IMR-90 (cell line): ENCODE results near the gene EIF4A3. TPM values are rescaled to one million over a fixed set of nuclear protein-coding genes. Genes with fewer than 3 reads are reported as not detected.
A peak's percentile ranks its signal among the peaks of the same experiment; 100 is the strongest.

Experiments
- ATAC-seq: fragments of 200-7000 bp; cut with Tn5 transposase; 2 replicates; pipeline ENCODE4 v1.9.1; 2020; ENCODE audit warnings: low read depth, mild to moderate bottlenecking, moderate library complexity
- BruUV-seq: library from RNA; stranded (reverse); fragments of 400-500 nt; replicated peaks from 2 replicates; lab custom pipeline; 2021; lab: Mats Ljungman, UMichigan
- CTCF ChIA-PET: fragments of 300-600 bp; formaldehyde crosslinking; extraction: SDS; loops from one replicate; lab custom pipeline; 2021; ENCODE audit warnings: antibody characterized with exemption; lab: Yijun Ruan, JAX
- POLR2A ChIA-PET: fragments of 300-600 bp; sonication (Branson Sonifier 250); formaldehyde crosslinking; loops from one replicate; lab custom pipeline; 2022; ENCODE audit warnings: antibody characterized with exemption; ENCODE audit not compliant: unreplicated experiment; lab: Charles Lee
- DNase-seq: peaks from one replicate; pipeline ENCODE4 v3.0.0; 2013
- H2AFZ ChIP-seq: replicated peaks from 2 replicates; pipeline ENCODE3; 2013; ENCODE audit warnings: low read length, mild to moderate bottlenecking; ENCODE audit not compliant: poor library complexity
- H2AK5ac ChIP-seq: 2 replicates; pipeline ENCODE4 v1.6.1; 2013; ENCODE audit warnings: low read depth, low read length, inconsistent platforms
- H2AK9ac ChIP-seq: replicated peaks from 2 replicates; pipeline ENCODE3; 2013; ENCODE audit warnings: mild to moderate bottlenecking, low read depth, low read length, moderate library complexity; ENCODE audit not compliant: poor library complexity
- H2BK120ac ChIP-seq: 2 replicates; pipeline ENCODE4 v1.6.1; 2013; ENCODE audit warnings: low read depth, low read length, inconsistent platforms
- H2BK15ac ChIP-seq: 3 replicates; pipeline ENCODE4 v1.6.1; 2013; ENCODE audit warnings: low read depth, low read length, inconsistent platforms
- H2BK20ac ChIP-seq: 2 replicates; pipeline ENCODE4 v1.6.1; 2013; ENCODE audit warnings: low read depth, mild to moderate bottlenecking, inconsistent platforms, low read length, moderate library complexity
- H2BK5ac ChIP-seq: 2 replicates; pipeline ENCODE4 v1.6.1; 2013; ENCODE audit warnings: mild to moderate bottlenecking, low read depth, low read length, inconsistent platforms; ENCODE audit not compliant: poor library complexity, severe bottlenecking
- H3K14ac ChIP-seq: replicated peaks from 2 replicates; pipeline ENCODE4 v1.6.1; 2013; ENCODE audit warnings: low read depth, low read length, inconsistent platforms
- H3K18ac ChIP-seq: 2 replicates; pipeline ENCODE4 v1.6.1; 2013; ENCODE audit warnings: low read depth, low read length, control low read depth
- H3K23ac ChIP-seq: 2 replicates; pipeline ENCODE4 v1.6.1; 2013; ENCODE audit warnings: low read depth, low read length, inconsistent platforms
- H3K27ac ChIP-seq: 2 replicates; pipeline ENCODE4 v1.5.1; 2013; ENCODE audit warnings: mild to moderate bottlenecking, control low read depth, low read length; ENCODE audit not compliant: insufficient read depth
- H3K27me3 ChIP-seq: 2 replicates; pipeline ENCODE4 v1.6.1; 2013; ENCODE audit warnings: low read length; ENCODE audit not compliant: control insufficient read depth, insufficient read depth
- H3K36me3 ChIP-seq: 2 replicates; pipeline ENCODE4 v1.6.1; 2013; ENCODE audit warnings: low read length, mixed read lengths; ENCODE audit not compliant: control insufficient read depth, insufficient read depth
- H3K4ac ChIP-seq: 2 replicates; pipeline ENCODE4 v1.6.1; 2013; ENCODE audit warnings: low read depth, low read length, inconsistent platforms
- H3K4me1 ChIP-seq: 2 replicates; pipeline ENCODE4 v1.6.1; 2013; ENCODE audit warnings: low read length, mixed read lengths; ENCODE audit not compliant: control insufficient read depth, insufficient read depth
- H3K4me2 ChIP-seq: 2 replicates; pipeline ENCODE4 v1.6.1; 2013; ENCODE audit warnings: low read depth, mild to moderate bottlenecking, control low read depth, low read length, moderate library complexity
- H3K4me3 ChIP-seq: 2 replicates; pipeline ENCODE4 v1.5.1; 2013; ENCODE audit warnings: low read depth, mild to moderate bottlenecking, control low read depth, low read length, moderate library complexity; ENCODE audit not compliant: insufficient read depth
- H3K56ac ChIP-seq: 2 replicates; pipeline ENCODE4 v1.6.1; 2013; ENCODE audit warnings: low read length, inconsistent platforms; ENCODE audit not compliant: insufficient read depth; ENCODE audit errors: extremely low read depth
- H3K79me1 ChIP-seq, 2 experiments: 2 replicates each; pipeline ENCODE4 v1.6.1; 2013; ENCODE audit warnings: low read length in 2 of 2, inconsistent platforms in 1 of 2, low read depth in 1 of 2
- H3K9ac ChIP-seq: 2 replicates; pipeline ENCODE4 v1.6.1; 2013; ENCODE audit warnings: low read depth, low read length, control low read depth
- H3K9me1 ChIP-seq: 2 replicates; pipeline ENCODE4 v1.6.1; 2013; ENCODE audit warnings: low read length, inconsistent platforms; ENCODE audit not compliant: insufficient read depth
- H3K9me3 ChIP-seq: 2 replicates; pipeline ENCODE4 v1.6.1; 2013; ENCODE audit warnings: low read length; ENCODE audit not compliant: control insufficient read depth, insufficient read depth
- H4K20me1 ChIP-seq: 2 replicates; pipeline ENCODE4 v1.6.1; 2013; ENCODE audit warnings: low read length, inconsistent platforms; ENCODE audit not compliant: insufficient read depth
- H4K5ac ChIP-seq: 2 replicates; pipeline ENCODE4 v1.6.1; 2013; ENCODE audit warnings: mild to moderate bottlenecking, low read depth, low read length, control low read depth
- H4K8ac ChIP-seq, 2 experiments: 2 replicates each; pipeline ENCODE4 v1.6.1; 2013; ENCODE audit warnings: low read depth in 2 of 2, low read length in 2 of 2, control low read depth in 1 of 2, inconsistent platforms in 1 of 2
- H4K91ac ChIP-seq: 2 replicates; pipeline ENCODE4 v1.6.1; 2013; ENCODE audit warnings: low read depth, low read length, inconsistent platforms; ENCODE audit not compliant: insufficient read depth
- BHLHE40 ChIP-seq: fragments of 150-350 bp; IDR thresholded peaks from 2 replicates; pipeline ENCODE4 v1.6.1; 2016; ENCODE audit warnings: mild to moderate bottlenecking, low read depth, low read length
- CTCF ChIP-seq: conservative IDR thresholded peaks from 2 replicates; pipeline ENCODE4 v1.5.1; 2012; ENCODE audit warnings: mild to moderate bottlenecking, low read depth, low read length, improper control_type of control experiment
- FOS ChIP-seq: fragments of 150-350 bp; IDR thresholded peaks from 2 replicates; pipeline ENCODE4 v1.6.1; 2016; ENCODE audit warnings: low read depth, low read length
- MAFK ChIP-seq: IDR thresholded peaks from 2 replicates; pipeline ENCODE4 v1.6.1; 2012; ENCODE audit warnings: low read depth, low read length, improper control_type of control experiment
- MXI1 ChIP-seq: IDR thresholded peaks from 2 replicates; pipeline ENCODE4 v1.6.1; 2012; ENCODE audit warnings: low read depth, mild to moderate bottlenecking, low read length, moderate library complexity, borderline replicate concordance
- NFE2L2 ChIP-seq: fragments of 150-350 bp; IDR thresholded peaks from 2 replicates; pipeline ENCODE4 v1.6.1; 2016; ENCODE audit warnings: low read depth, mild to moderate bottlenecking, low read length
- POLR2A ChIP-seq: IDR thresholded peaks from 2 replicates; pipeline ENCODE4 v1.6.1; 2012; ENCODE audit warnings: mild to moderate bottlenecking, low read depth, low read length
- RAD21 ChIP-seq: IDR thresholded peaks from 2 replicates; pipeline ENCODE4 v1.6.1; 2012; ENCODE audit warnings: low read length, improper control_type of control experiment
- RCOR1 ChIP-seq: IDR thresholded peaks from 2 replicates; pipeline ENCODE4 v1.6.1; 2012; ENCODE audit warnings: mild to moderate bottlenecking, low read length, improper control_type of control experiment; ENCODE audit not compliant: insufficient replicate concordance
- RFX5 ChIP-seq: IDR thresholded peaks from 2 replicates; pipeline ENCODE4 v1.8.0; 2012; ENCODE audit warnings: low read depth, mild to moderate bottlenecking, low read length, moderate library complexity
- WGBS, 2 experiments: methylation state at CpG; one replicate each; pipeline versions ENCODE4 v1.1.5 to v1.1.7; 2013; ENCODE audit warnings: missing lambda C conversion rate in 2 of 2; ENCODE audit not compliant: insufficient read length in 1 of 2; ENCODE audit errors: extremely low coverage in 2 of 2; 5-methylcytosine and 5-hydroxymethylcytosine counted together
- dilution Hi-C: fragments of 300-500 bp; cut with HindIII; formaldehyde crosslinking; loops from one replicate; pipeline ENCODE4 v1.14.3; 2018; ENCODE audit warnings: low sequenced_read_pairs; ENCODE audit not compliant: unreplicated experiment
- in situ Hi-C: fragments of 300-500 bp; cut with MboI; formaldehyde crosslinking; loops from 3 replicates; pipeline ENCODE4 v1.14.3; 2019; ENCODE audit warnings: low sequenced_read_pairs, inconsistent platforms, mixed read lengths
- intact Hi-C: fragments of 100-400 bp; cut with micrococcal nuclease; formaldehyde crosslinking; loops from 2 replicates; pipeline ENCODE4 v1.10.0; 2022
- polyA plus RNA-seq, 3 experiments: library from polyadenylated mRNA; depleted of rRNA; stranded (reverse); fragments of >200 nt; gene quantifications; 2 replicates each; pipeline ENCODE4 v1.2.3, GENCODE V29; 2012; ENCODE audit warnings: low replicate concordance in 1 of 3
- total RNA-seq: library from RNA; depleted of rRNA; stranded (reverse); fragments of >200 nt; gene quantifications from 2 replicates; pipeline ENCODE4 v1.2.3, GENCODE V29; 2012
- TF ChIP-seq, protein P1 (sequence below): fragments of 150-350 bp; IDR thresholded peaks from 2 replicates; pipeline ENCODE4 v1.6.1; 2016; ENCODE audit warnings: low read depth, mild to moderate bottlenecking, low read length, moderate library complexity, borderline replicate concordance
- TF ChIP-seq, protein P2 (sequence below): fragments of 150-350 bp; IDR thresholded peaks from 2 replicates; pipeline ENCODE4 v1.6.1; 2017; ENCODE audit warnings: mild to moderate bottlenecking, antibody characterized with exemption, low read length, low read depth

The EIF4A3 gene
- total and polyA plus RNA-seq, 2 of the 4 experiments (the other 2 are of a cell fraction) = 85.3 to 97.1 TPM

- TF ChIP-seq RCOR1 = no peak
These were observed 49.7 kb upstream of the EIF4A3 start (continued) for GRCh38 chr17:80196652-80197051.

DNA sequence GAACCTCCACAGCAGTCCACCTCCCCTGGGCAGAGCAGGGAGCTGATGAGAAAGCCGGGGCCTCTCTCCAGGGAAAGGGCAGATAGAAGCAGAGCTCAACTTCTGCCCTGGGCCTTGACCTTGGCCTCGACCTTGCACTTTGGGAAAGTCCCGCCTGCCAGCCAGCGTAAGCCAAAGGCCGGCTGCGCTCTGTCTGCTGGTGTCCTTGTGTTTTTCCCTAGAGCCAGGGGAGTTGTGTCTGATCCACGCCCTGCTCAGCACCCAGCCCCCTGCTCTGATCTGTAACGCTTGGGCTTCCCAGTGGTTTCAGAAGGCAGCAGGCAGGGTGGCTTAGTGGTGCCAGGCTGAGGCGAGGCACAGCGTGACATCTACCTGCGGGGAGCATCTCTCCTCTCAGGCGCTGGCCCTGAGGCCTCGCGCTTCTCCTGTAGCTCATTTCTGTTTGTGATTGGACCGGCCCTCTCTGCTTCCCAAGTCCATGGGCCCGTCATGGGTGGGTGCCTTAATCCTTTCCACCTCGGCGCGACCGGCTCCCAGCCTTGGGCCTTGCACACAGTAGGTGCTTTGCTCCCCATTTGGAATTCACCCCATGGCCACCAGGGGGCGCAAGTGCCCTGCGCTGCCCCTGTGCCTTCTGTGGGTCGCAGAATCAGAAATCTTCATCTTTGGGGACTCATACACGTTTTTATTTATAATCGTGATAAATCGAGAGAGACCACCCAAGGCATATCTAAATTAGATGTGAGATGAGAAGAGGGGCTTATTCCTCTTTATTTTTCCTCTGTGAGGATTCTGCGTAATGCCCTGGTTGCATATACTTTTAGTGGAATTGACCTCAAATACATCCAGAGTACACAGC lies 49.0 kb upstream of the EIF4A3 start:
- no peak overlapping the region for H4K5ac ChIP-seq
- H4K20me1 ChIP-seq = no peaks in the 10 kb centered on the region
- H3K4me3 ChIP-seq = no peak overlapping the region
- POLR2A ChIA-PET = interaction anchor here (0.6 to 0.7 kb wide), 2 partner anchors 8 to 10 kb away, joined by 3 read pairs; no protein-coding TSS in a partner anchor
- no peak overlapping the region for H3K4ac ChIP-seq
- H3K4me1 ChIP-seq = no peaks in the 10 kb centered on the region
- no peak overlapping the region for H4K8ac ChIP-seq
- 0 out of 2 replicates have a peak, but pooled peaks have one; percentile 18 for ATAC-seq
- H3K36me3 ChIP-seq = no peaks in the 10 kb centered on the region
- no peaks in the 10 kb centered on the region for H3K9me1 ChIP-seq
- H3K27me3 ChIP-seq = peaks cover 25% of the 10 kb centered on the region
- H2BK120ac ChIP-seq = no peak overlapping the region
- DNase-seq = no peak
- no peak overlapping the region for H3K18ac ChIP-seq
- 69% methylated on average over 15 of the region's 27 CpGs; no CpG with 5 or more reads in 1 of the 2 experiments for WGBS, 2 experiments
- no peak overlapping the region for H3K56ac ChIP-seq
- H3K79me1 ChIP-seq = no peaks in the 10 kb centered on the region
- H3K4me2 ChIP-seq = no peak overlapping the region
- no TSS peak for BruUV-seq
- intact Hi-C loops = no loop called here
- H3K9me3 ChIP-seq = no peaks in the 10 kb centered on the region
- H3K23ac ChIP-seq = no peak overlapping the region
- no peak overlapping the region for H3K9ac ChIP-seq
- no peak overlapping the region for H2BK20ac ChIP-seq
- in situ Hi-C loops = no loop called here
- H2AK5ac ChIP-seq = no peak overlapping the region
- H4K91ac ChIP-seq = no peak overlapping the region
- dilution Hi-C loops = no loop called here
- CTCF ChIA-PET = interaction anchor here (0.6 to 1.9 kb wide), 4 partner anchors 12 to 95 kb away, joined by 3 to 4 read pairs (median 3); partner anchors contain the start of gene GAA
- no peak overlapping the region for H2BK5ac ChIP-seq
- H2BK15ac ChIP-seq = no peak overlapping the region
- peak overlapping the region; percentile 72 for H2AFZ ChIP-seq
- H3K14ac ChIP-seq = no peak overlapping the region
- no peak overlapping the region for H3K27ac ChIP-seq
- H2AK9ac ChIP-seq = peak overlapping the region; percentile 37
- peak; percentile 66 for TF ChIP-seq CTCF
- no peak for TF ChIP-seq POLR2A
- no peak for TF ChIP-seq NFE2L2
- no peak for TF ChIP-seq RCOR1
- TF ChIP-seq FOS = no peak
- no peak for TF ChIP-seq MXI1
- TF ChIP-seq, protein P1, sequence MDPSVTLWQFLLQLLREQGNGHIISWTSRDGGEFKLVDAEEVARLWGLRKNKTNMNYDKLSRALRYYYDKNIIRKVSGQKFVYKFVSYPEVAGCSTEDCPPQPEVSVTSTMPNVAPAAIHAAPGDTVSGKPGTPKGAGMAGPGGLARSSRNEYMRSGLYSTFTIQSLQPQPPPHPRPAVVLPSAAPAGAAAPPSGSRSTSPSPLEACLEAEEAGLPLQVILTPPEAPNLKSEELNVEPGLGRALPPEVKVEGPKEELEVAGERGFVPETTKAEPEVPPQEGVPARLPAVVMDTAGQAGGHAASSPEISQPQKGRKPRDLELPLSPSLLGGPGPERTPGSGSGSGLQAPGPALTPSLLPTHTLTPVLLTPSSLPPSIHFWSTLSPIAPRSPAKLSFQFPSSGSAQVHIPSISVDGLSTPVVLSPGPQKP = no peak
- TF ChIP-seq RFX5 = no peak
- TF ChIP-seq, protein P2, sequence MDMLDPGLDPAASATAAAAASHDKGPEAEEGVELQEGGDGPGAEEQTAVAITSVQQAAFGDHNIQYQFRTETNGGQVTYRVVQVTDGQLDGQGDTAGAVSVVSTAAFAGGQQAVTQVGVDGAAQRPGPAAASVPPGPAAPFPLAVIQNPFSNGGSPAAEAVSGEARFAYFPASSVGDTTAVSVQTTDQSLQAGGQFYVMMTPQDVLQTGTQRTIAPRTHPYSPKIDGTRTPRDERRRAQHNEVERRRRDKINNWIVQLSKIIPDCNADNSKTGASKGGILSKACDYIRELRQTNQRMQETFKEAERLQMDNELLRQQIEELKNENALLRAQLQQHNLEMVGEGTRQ = no peak
- TF ChIP-seq MAFK = no peak
- TF ChIP-seq BHLHE40 = no peak
- peak; percentile 82 for TF ChIP-seq RAD21
